Measurements from ENCODE around the gene TPBG.
A peak's percentile ranks its signal among the peaks of the same experiment; 100 is the strongest.

Gene TPBG

GRCh38 chr6:82413868-82414267 is 50.3 kb downstream of the TPBG start:
- ATAC-seq (ENCODE audit: low read depth) (no peak), DNase-seq (ENCODE audit: low spot score) (no peak)
- Histone ChIP-seq H3K4me1 (ENCODE audit: insufficient read depth, poor library complexity, severe bottlenecking) (peaks cover 26% of the 10 kb centered on the region), H3K27ac (ENCODE audit: poor library complexity, severe bottlenecking) (no peak overlapping the region), H3K27me3 (ENCODE audit: insufficient read depth, poor library complexity, severe bottlenecking) (no peaks in the 10 kb centered on the region), H3K4me3 (ENCODE audit: severe bottlenecking) (no peak overlapping the region), H3K36me3 (ENCODE audit: low read depth) (peaks cover 23% of the 10 kb centered on the region), H3K9me3 (ENCODE audit: severe bottlenecking) (no peaks in the 10 kb centered on the region)
- TF ChIP-seq CTCF (IDR thresholded peaks at IDR 0.05; ENCODE audit: poor library complexity, severe bottlenecking) = no peak

GRCh38 chr6:82415820-82416219 is 52.2 kb downstream of the TPBG start:
- no peaks in the 10 kb centered on the region for H3K27me3 ChIP-seq (ENCODE audit: insufficient read depth, poor library complexity, severe bottlenecking)
- H3K27ac ChIP-seq (ENCODE audit: poor library complexity, severe bottlenecking) = peak overlapping the region; percentile 32
- peaks cover 8% of the 10 kb centered on the region for H3K4me1 ChIP-seq (ENCODE audit: insufficient read depth, poor library complexity, severe bottlenecking)
- H3K4me3 ChIP-seq (ENCODE audit: severe bottlenecking) = no peak overlapping the region
- no peaks in the 10 kb centered on the region for H3K9me3 ChIP-seq (ENCODE audit: severe bottlenecking)
- ATAC-seq (ENCODE audit: low read depth) (no peak; the same call in 2 of the 3 replicates), DNase-seq (ENCODE audit: low spot score) (no peak)
- no peak for TF ChIP-seq CTCF (IDR thresholded peaks at IDR 0.05; ENCODE audit: poor library complexity, severe bottlenecking)
- peaks cover 9% of the 10 kb centered on the region for H3K36me3 ChIP-seq (ENCODE audit: low read depth)

GRCh38 chr6:82416346-82416745 is 52.7 kb downstream of the TPBG start:
- Histone ChIP-seq H3K9me3 (ENCODE audit: severe bottlenecking) (no peaks in the 10 kb centered on the region), H3K36me3 (ENCODE audit: low read depth) (peaks cover 6% of the 10 kb centered on the region; the same call in 1 of the 2 replicates), H3K27me3 (ENCODE audit: insufficient read depth, poor library complexity, severe bottlenecking) (no peaks in the 10 kb centered on the region), H3K4me1 (ENCODE audit: insufficient read depth, poor library complexity, severe bottlenecking) (peaks cover 8% of the 10 kb centered on the region), H3K27ac (ENCODE audit: poor library complexity, severe bottlenecking) (peak overlapping the region; percentile 32), H3K4me3 (ENCODE audit: severe bottlenecking) (no peak overlapping the region)
- no peak for DNase-seq (ENCODE audit: low spot score)
- ATAC-seq (ENCODE audit: low read depth) = no peak
- TF ChIP-seq CTCF (IDR thresholded peaks at IDR 0.05; ENCODE audit: poor library complexity, severe bottlenecking) = no peak
